Hepatocyte (in vitro differentiated cells): ENCODE results near the gene AOAH. TPM values are rescaled to one million over a fixed set of nuclear protein-coding genes. Genes with fewer than 3 reads are reported as not detected.

Experiments
- DNase-seq: peaks from one replicate; pipeline ENCODE4 v3.0.0-alpha.2; 2016; ENCODE audit warnings: low spot score
- H2AFZ ChIP-seq: fragments of 200-600 bp; sonication (generic); 2 replicates; pipeline ENCODE4 v1.6.0; 2016; ENCODE audit warnings: antibody characterized with exemption, mild to moderate bottlenecking
- H3K27ac ChIP-seq: fragments of 200-600 bp; sonication (generic); 2 replicates; pipeline ENCODE4 v1.5.1; 2016; ENCODE audit warnings: mild to moderate bottlenecking
- H3K27me3 ChIP-seq: fragments of 200-600 bp; sonication (generic); 2 replicates; pipeline ENCODE4 v1.6.1; 2016
- H3K36me3 ChIP-seq: fragments of 200-600 bp; sonication (generic); replicated peaks from 2 replicates; pipeline ENCODE4 v1.5.1; 2016; ENCODE audit warnings: low read depth; ENCODE audit not compliant: insufficient read depth
- H3K4me1 ChIP-seq: fragments of 200-600 bp; sonication (generic); 2 replicates; pipeline ENCODE4 v1.5.1; 2016; ENCODE audit warnings: mild to moderate bottlenecking, moderate library complexity; ENCODE audit not compliant: insufficient read depth
- H3K4me2 ChIP-seq: fragments of 200-600 bp; sonication (generic); 2 replicates; pipeline ENCODE4 v1.6.0; 2016
- H3K4me3 ChIP-seq: fragments of 200-600 bp; sonication (generic); 2 replicates; pipeline ENCODE4 v1.5.1; 2016; ENCODE audit warnings: mild to moderate bottlenecking
- H3K79me2 ChIP-seq: fragments of 200-600 bp; sonication (generic); 2 replicates; pipeline ENCODE4 v1.6.0; 2017; ENCODE audit warnings: mild to moderate bottlenecking
- H3K9me2 ChIP-seq: fragments of 200-600 bp; sonication (generic); replicated peaks from 2 replicates; pipeline ENCODE4 v1.6.0; 2017; ENCODE audit warnings: mild to moderate bottlenecking; ENCODE audit not compliant: insufficient read depth
- H3K9me3 ChIP-seq: fragments of 200-600 bp; sonication (generic); 2 replicates; pipeline ENCODE4 v1.5.1; 2016; ENCODE audit warnings: low read depth, mild to moderate bottlenecking
- H4K20me1 ChIP-seq: fragments of 200-600 bp; sonication (generic); 2 replicates; pipeline ENCODE4 v1.6.0; 2016; ENCODE audit warnings: mild to moderate bottlenecking; ENCODE audit not compliant: insufficient read depth, poor library complexity, severe bottlenecking
- CTCF ChIP-seq: fragments of 200-600 bp; sonication (generic); IDR thresholded peaks from 2 replicates; pipeline ENCODE4 v1.5.1; 2016; ENCODE audit warnings: antibody characterized with exemption, mild to moderate bottlenecking; ENCODE audit not compliant: poor library complexity
- EZH2 ChIP-seq: fragments of 200-600 bp; sonication (generic); IDR thresholded peaks from 2 replicates; pipeline ENCODE4 v1.6.1; 2016; ENCODE audit warnings: antibody characterized with exemption, mild to moderate bottlenecking, borderline replicate concordance
- EZH2phosphoT487 ChIP-seq: fragments of 200-600 bp; sonication (generic); IDR thresholded peaks from one replicate; pipeline ENCODE4 v1.6.1; 2018; ENCODE audit warnings: antibody characterized with exemption, mild to moderate bottlenecking, low read depth, moderate library complexity; ENCODE audit not compliant: unreplicated experiment, severe bottlenecking
- WGBS: methylation state at CpG from one replicate; pipeline ENCODE4 v1.1.6; 2016; ENCODE audit warnings: low lambda C conversion rate; ENCODE audit errors: missing lambda C conversion rate; 5-methylcytosine and 5-hydroxymethylcytosine counted together
- polyA plus RNA-seq: library from polyadenylated mRNA; unstranded; fragments of >200 nt; fragmentation: Nextera tagmentation; extraction: Ambion mirVana; gene quantifications from 2 replicates; pipeline ENCODE4 v1.2.1, GENCODE V29; 2016
- total RNA-seq: library from RNA; depleted of rRNA; stranded (reverse); fragments of >200 nt; gene quantifications from 2 replicates; pipeline ENCODE4 v1.2.3, GENCODE V29; 2014

The AOAH gene
- total and polyA plus RNA-seq, 2 experiments from 2014 or later = 2.4 to 3.9 TPM

- no peak overlapping the region for H3K4me3 ChIP-seq
- no peaks in the 10 kb centered on the region for H3K36me3 ChIP-seq
- H3K4me2 ChIP-seq = no peak overlapping the region
- no peaks in the 10 kb centered on the region for H4K20me1 ChIP-seq
- no peaks in the 10 kb centered on the region for H3K4me1 ChIP-seq
- no peak overlapping the region for H2AFZ ChIP-seq
- H3K79me2 ChIP-seq = no peaks in the 10 kb centered on the region
- H3K9me3 ChIP-seq = no peaks in the 10 kb centered on the region
- H3K27ac ChIP-seq = no peak overlapping the region
- DNase-seq = no peak
- no peaks in the 10 kb centered on the region for H3K9me2 ChIP-seq
- 100% methylated on average over 2 of the region's 3 CpGs for WGBS
- no peaks in the 10 kb centered on the region for H3K27me3 ChIP-seq
- no peak for TF ChIP-seq EZH2
- no peak for TF ChIP-seq EZH2phosphoT487
- TF ChIP-seq CTCF = no peak
These were observed 208.4 kb downstream of the AOAH start for GRCh38 chr7:36515847-36516246.

- 84% methylated on average over 10 of the region's 10 CpGs for WGBS
- TF ChIP-seq CTCF = no peak
- H3K36me3 ChIP-seq = no peaks in the 10 kb centered on the region
- H3K4me3 ChIP-seq = no peak overlapping the region
- H3K9me2 ChIP-seq = no peaks in the 10 kb centered on the region
- H4K20me1 ChIP-seq = no peaks in the 10 kb centered on the region
- H3K4me1 ChIP-seq = no peaks in the 10 kb centered on the region
- no peaks in the 10 kb centered on the region for H3K79me2 ChIP-seq
- H3K27me3 ChIP-seq = no peaks in the 10 kb centered on the region
- H3K9me3 ChIP-seq = no peaks in the 10 kb centered on the region
- H2AFZ ChIP-seq = no peak overlapping the region
- no peak overlapping the region for H3K27ac ChIP-seq
- H3K4me2 ChIP-seq = no peak overlapping the region
- DNase-seq = no peak
These were observed 209.7 kb downstream of the AOAH start for GRCh38 chr7:36514289-36515243.

GRCh38 chr7:36513393-36513792, 210.9 kb downstream of the AOAH start:
- Histone ChIP-seq H3K27ac (no peak overlapping the region), H2AFZ (no peak overlapping the region), H3K9me3 (no peaks in the 10 kb centered on the region), H3K79me2 (no peaks in the 10 kb centered on the region), H3K4me2 (no peak overlapping the region), H3K4me3 (no peak overlapping the region), H4K20me1 (no peaks in the 10 kb centered on the region), H3K36me3 (no peaks in the 10 kb centered on the region), H3K9me2 (no peaks in the 10 kb centered on the region), H3K27me3 (no peaks in the 10 kb centered on the region), H3K4me1 (no peaks in the 10 kb centered on the region)
- no peak for TF ChIP-seq EZH2phosphoT487
- no peak for TF ChIP-seq EZH2
- TF ChIP-seq CTCF = no peak
- DNase-seq = no peak
- 97% methylated on average over 10 of the region's 10 CpGs for WGBS
